HepG2 (cell line): ENCODE results near the gene HMCN2. TPM values are rescaled to one million over a fixed set of nuclear protein-coding genes. Genes with fewer than 3 reads are reported as not detected.

Source experiments
- ATAC-seq: fragments of 200-7000 bp; cut with Tn5 transposase; 3 replicates; pipeline ENCODE4 v1.9.1; 2020; ENCODE audit warnings: mild to moderate bottlenecking, moderate library complexity
- BruUV-seq: library from RNA; stranded (reverse); fragments of 400-500 nt; replicated peaks from 2 replicates; lab custom pipeline; 2021; lab: Mats Ljungman, UMichigan
- CTCF ChIA-PET: fragments of 300-600 bp; formaldehyde crosslinking; extraction: SDS; loops from one replicate; lab custom pipeline; 2021; ENCODE audit warnings: low total read pairs, inconsistent platforms, low intra/inter-chr PET ratio; lab: Yijun Ruan, JAX
- POLR2A ChIA-PET: fragments of 350-600 bp; sonication (Branson Sonifier 250); formaldehyde crosslinking; loops from one replicate; lab custom pipeline; 2020; ENCODE audit warnings: antibody characterized with exemption, inconsistent platforms; lab: Yijun Ruan, JAX
- DNase-seq: peaks from one replicate; pipeline ENCODE4 v3.0.0-alpha.2; 2015; ENCODE audit warnings: low spot score
- FAIRE-seq: peaks from 3 replicates; lab custom pipeline; 2011; peaks lifted over from hg19 to GRCh38; lab: Jason Lieb, UNC
- H2AFZ ChIP-seq: one replicate; pipeline ENCODE4 v1.6.1; 2011; ENCODE audit warnings: low read length, inconsistent platforms
- H3K27ac ChIP-seq: fragments of 300-600 bp; 3 replicates; pipeline ENCODE4 v1.8.0; 2011; ENCODE audit warnings: mixed run types, mild to moderate bottlenecking, mixed read lengths, low read length, inconsistent platforms; ENCODE audit not compliant: insufficient read depth; ENCODE audit errors: extremely low read length
- H3K27me3 ChIP-seq, 2 experiments: fragments of 200-600 bp in 1 of 2; 2 replicates in 1 of 2; 3 replicates in 1 of 2; pipeline versions ENCODE4 v1.6.0 to v1.8.0; 2011; ENCODE audit warnings: low read length in 2 of 2, mild to moderate bottlenecking in 2 of 2, moderate library complexity in 2 of 2, inconsistent platforms in 1 of 2; ENCODE audit not compliant: insufficient read depth in 2 of 2, control insufficient read depth in 1 of 2
- H3K36me3 ChIP-seq, 2 experiments: fragments of 200-600 bp in 1 of 2; replicated peaks in 1 of 2; 2 replicates in 1 of 2; 3 replicates in 1 of 2; pipeline versions ENCODE4 v1.5.1 to v1.8.0; 2011; ENCODE audit warnings: low read length in 2 of 2, inconsistent platforms in 1 of 2; ENCODE audit not compliant: insufficient read depth in 2 of 2, control insufficient read depth in 1 of 2
- H3K4me1 ChIP-seq: 2 replicates; pipeline ENCODE4 v1.5.1; 2012; ENCODE audit warnings: low read length, inconsistent platforms; ENCODE audit not compliant: insufficient read depth
- H3K4me2 ChIP-seq: 2 replicates; pipeline ENCODE4 v1.6.0; 2011; ENCODE audit warnings: low read depth, low read length, inconsistent platforms
- H3K4me3 ChIP-seq, 3 experiments: fragments of 200-600 bp in 1 of 3; sonication (generic), shearing (Covaris generic) in 1 of 3; replicated peaks in 1 of 3; 2 replicates each; pipeline ENCODE4 v1.5.1; 2011 to 2016; ENCODE audit warnings: low read length in 3 of 3, inconsistent platforms in 2 of 3, low read depth in 2 of 3, mild to moderate bottlenecking in 2 of 3, control low read depth in 1 of 3, mixed read lengths in 1 of 3; ENCODE audit not compliant: insufficient read depth in 1 of 3
- H3K79me2 ChIP-seq: one replicate; pipeline ENCODE4 v1.6.1; 2011; ENCODE audit warnings: low read length, inconsistent platforms; ENCODE audit not compliant: insufficient read depth
- H3K9ac ChIP-seq: 2 replicates; pipeline ENCODE4 v1.6.0; 2011; ENCODE audit warnings: mild to moderate bottlenecking, low read depth, low read length, inconsistent platforms; ENCODE audit not compliant: insufficient read depth
- H3K9me3 ChIP-seq: 2 replicates; pipeline ENCODE4 v1.5.1; 2012; ENCODE audit warnings: mild to moderate bottlenecking, low read length
- H4K20me1 ChIP-seq: 2 replicates; pipeline ENCODE4 v1.6.0; 2011; ENCODE audit warnings: inconsistent platforms, mild to moderate bottlenecking, low read length, moderate library complexity; ENCODE audit not compliant: insufficient read depth
- PPARG ChIP-seq: conservative IDR thresholded peaks from 2 replicates; pipeline ENCODE4 v1.6.1; 2016; ENCODE audit warnings: missing biosample characterization, missing genetic modification reagents
- SMAD3 ChIP-seq: sonication (generic); formaldehyde crosslinking; IDR thresholded peaks from 2 replicates; pipeline ENCODE4 v1.4.0; 2020; ENCODE audit warnings: missing genetic modification reagents
- ZBTB44 ChIP-seq: sonication (generic); formaldehyde crosslinking; IDR thresholded peaks from 2 replicates; pipeline ENCODE4 v1.4.0; 2020; ENCODE audit warnings: missing genetic modification reagents
- ZNF253 ChIP-seq: sonication (generic); formaldehyde crosslinking; IDR thresholded peaks from 2 replicates; pipeline ENCODE4 v1.8.0; 2022; ENCODE audit warnings: mild to moderate bottlenecking, missing genetic modification reagents, borderline replicate concordance
- WGBS: methylation state at CpG from one replicate; pipeline ENCODE4 v1.1.6; 2017; ENCODE audit warnings: low lambda C conversion rate; 5-methylcytosine and 5-hydroxymethylcytosine counted together
- in situ Hi-C: cut with HindIII; loops from 2 replicates; pipeline ENCODE4 v1.10.0; 2017; ENCODE audit warnings: low pct_unique_long_range_greater_than_20kb; ENCODE audit not compliant: extremely low pct_ligation_motif_present
- intact Hi-C: fragments of 100-400 bp; cut with micrococcal nuclease; formaldehyde crosslinking; loops from one replicate; pipeline ENCODE4 v1.10.0; 2022; ENCODE audit not compliant: unreplicated experiment
- polyA plus RNA-seq, 8 experiments: library from polyadenylated mRNA; depleted of rRNA in 3 of 8; stranded (reverse) in 7 of 8; unstranded in 1 of 8; fragments of >200 nt; fragmentation: Illumina TruSeq in 4 of 8; extraction: Trizol in 4 of 8; gene quantifications; 2 replicates each; pipeline versions ENCODE4 v1.2.1 to v1.2.3, GENCODE V29; 2011 to 2016; ENCODE audit warnings: low read depth in 4 of 8, missing spikeins in 1 of 8, mixed read lengths in 1 of 8; ENCODE audit not compliant: insufficient read depth in 1 of 8
- total RNA-seq, 5 experiments: library from RNA; depleted of rRNA; stranded (reverse); fragments of >200 nt; fragmentation: Illumina TruSeq; extraction: Trizol; gene quantifications; 2 replicates each; pipeline ENCODE4 v1.2.3, GENCODE V29; 2016; ENCODE audit warnings: low read depth in 1 of 5
- TF ChIP-seq, protein P1 (sequence below): sonication (generic); formaldehyde crosslinking; IDR thresholded peaks from 2 replicates; pipeline ENCODE4 v1.4.0; 2020; ENCODE audit warnings: missing genetic modification reagents

Gene HMCN2
- total and polyA plus RNA-seq, 2 of the 13 experiments (the other 11 are each of a cell fraction or from before 2014, with no cell fraction given), result 0.09 TPM; not detected in 1

DNA sequence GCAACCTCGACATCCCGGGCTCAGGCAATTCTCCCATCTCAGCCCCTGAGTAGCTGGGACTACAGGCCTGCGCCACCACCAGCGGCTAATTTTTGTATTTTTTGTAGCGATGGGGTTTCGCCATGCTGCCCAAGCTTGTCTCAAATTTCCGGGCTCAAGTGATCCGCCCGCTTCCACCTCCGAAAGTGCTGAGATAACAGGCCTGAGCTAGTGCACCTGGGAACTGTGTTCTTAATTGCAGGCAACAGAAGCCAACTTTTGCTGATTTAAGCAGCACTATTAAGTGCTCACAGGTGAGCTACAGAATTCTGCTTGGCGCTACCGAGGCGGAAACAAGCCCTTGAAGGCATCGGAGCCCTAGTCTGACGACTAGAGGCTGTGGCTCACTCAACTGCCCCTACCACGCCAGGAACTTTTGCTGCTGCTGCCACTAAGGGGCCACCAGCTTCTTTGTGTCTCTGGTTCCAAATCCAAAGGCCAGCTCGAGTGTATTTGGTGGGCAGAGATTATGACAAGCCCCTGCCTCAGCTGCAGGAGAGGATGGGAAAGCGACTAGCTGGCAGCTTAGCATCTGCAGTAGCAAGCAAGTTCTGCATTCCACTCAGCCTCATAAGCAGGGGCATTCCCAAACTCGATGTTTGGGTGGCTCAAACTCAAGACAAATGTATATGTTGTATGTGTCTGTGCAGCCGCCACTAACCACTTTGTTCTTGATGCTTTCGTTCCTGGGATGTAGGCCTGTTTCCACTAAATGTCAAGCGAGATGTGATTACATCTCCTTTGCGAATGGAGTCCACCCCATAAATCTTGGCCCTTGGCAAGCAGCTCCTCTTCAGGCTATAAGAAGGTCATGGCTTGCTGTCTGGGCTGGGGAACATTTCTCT lies 10.6 kb upstream of the HMCN2 start (continued):
- TF ChIP-seq ZBTB44, result no peak
- TF ChIP-seq ZNF253 (CRISPR knock-in tag), result no peak
- TF ChIP-seq PPARG (CRISPR knock-in tag), result no peak
- TF ChIP-seq, all 625 proteins: peak for 0

- no peaks in the 10 kb centered on the region for H3K9me3 ChIP-seq
- BruUV-seq, result no TSS peak
- H3K9ac ChIP-seq, result no peak overlapping the region
- H3K79me2 ChIP-seq, result no peaks in the 10 kb centered on the region
- intact Hi-C loops, result no loop called here
- DNase-seq (no peak), FAIRE-seq (no peak)
- in situ Hi-C loops, result no loop called here
- CTCF ChIA-PET, result no interaction called here
- H4K20me1 ChIP-seq, result no peaks in the 10 kb centered on the region
- H3K4me3 ChIP-seq, result no peak overlapping the region
- H3K27ac ChIP-seq, result no peak overlapping the region
- TF ChIP-seq, protein P1, sequence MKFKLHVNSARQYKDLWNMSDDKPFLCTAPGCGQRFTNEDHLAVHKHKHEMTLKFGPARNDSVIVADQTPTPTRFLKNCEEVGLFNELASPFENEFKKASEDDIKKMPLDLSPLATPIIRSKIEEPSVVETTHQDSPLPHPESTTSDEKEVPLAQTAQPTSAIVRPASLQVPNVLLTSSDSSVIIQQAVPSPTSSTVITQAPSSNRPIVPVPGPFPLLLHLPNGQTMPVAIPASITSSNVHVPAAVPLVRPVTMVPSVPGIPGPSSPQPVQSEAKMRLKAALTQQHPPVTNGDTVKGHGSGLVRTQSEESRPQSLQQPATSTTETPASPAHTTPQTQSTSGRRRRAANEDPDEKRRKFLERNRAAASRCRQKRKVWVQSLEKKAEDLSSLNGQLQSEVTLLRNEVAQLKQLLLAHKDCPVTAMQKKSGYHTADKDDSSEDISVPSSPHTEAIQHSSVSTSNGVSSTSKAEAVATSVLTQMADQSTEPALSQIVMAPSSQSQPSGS (CRISPR knock-in tag), result no peak
- TF ChIP-seq SMAD3, result no peak
- TF ChIP-seq, all 625 proteins: peak for 0
- peaks cover 10% of the 10 kb centered on the region for H3K4me1 ChIP-seq
- H2AFZ ChIP-seq, result no peak overlapping the region
- ATAC-seq, result no peak
- no peaks in the 10 kb centered on the region for H3K36me3 ChIP-seq
- POLR2A ChIA-PET, result no interaction called here
- H3K27me3 ChIP-seq, result peaks cover 0 to 1% of the 10 kb centered on the region in 2 experiments; a peak in 1 of 5 replicates
- H3K4me2 ChIP-seq, result no peak overlapping the region
- WGBS, result 4% methylated on average over 5 of the region's 5 CpGs
Observed at GRCh38 chr9:130255631-130256134, 9.9 kb upstream of the HMCN2 start.
